ENCODE results near the gene TMOD3.

GRCh38 chr15:51863131-51863530 is 33.7 kb downstream of the TMOD3 start:
- TF ChIP-seq CTCF (IDR thresholded peaks at IDR 0.05) (no peak), POLR2A (IDR thresholded peaks at IDR 0.05) (no peak)
